T-helper 2 cell treated with Interferon-gamma antibody and Interleukin-4, amounts not matched to agents 100 ng/mL and 5 ng/mL, for 36 hours (primary cell): ENCODE results near the gene MTIF3. TPM values are rescaled to one million over a fixed set of nuclear protein-coding genes. Genes with fewer than 3 reads are reported as not detected.

Experiments
- intact Hi-C: fragments of 100-400 bp; cut with micrococcal nuclease; formaldehyde crosslinking; loops from one replicate; pipeline ENCODE4 v1.15.1; 2023
- total RNA-seq: library from RNA; stranded (reverse); gene quantifications from 2 replicates; pipeline ENCODE4 v1.2.3, GENCODE V29; 2022

MTIF3 gene, protein sequence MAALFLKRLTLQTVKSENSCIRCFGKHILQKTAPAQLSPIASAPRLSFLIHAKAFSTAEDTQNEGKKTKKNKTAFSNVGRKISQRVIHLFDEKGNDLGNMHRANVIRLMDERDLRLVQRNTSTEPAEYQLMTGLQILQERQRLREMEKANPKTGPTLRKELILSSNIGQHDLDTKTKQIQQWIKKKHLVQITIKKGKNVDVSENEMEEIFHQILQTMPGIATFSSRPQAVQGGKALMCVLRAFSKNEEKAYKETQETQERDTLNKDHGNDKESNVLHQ
- 41.1 and 42.3 TPM in 2 replicates for total RNA-seq

DNA sequence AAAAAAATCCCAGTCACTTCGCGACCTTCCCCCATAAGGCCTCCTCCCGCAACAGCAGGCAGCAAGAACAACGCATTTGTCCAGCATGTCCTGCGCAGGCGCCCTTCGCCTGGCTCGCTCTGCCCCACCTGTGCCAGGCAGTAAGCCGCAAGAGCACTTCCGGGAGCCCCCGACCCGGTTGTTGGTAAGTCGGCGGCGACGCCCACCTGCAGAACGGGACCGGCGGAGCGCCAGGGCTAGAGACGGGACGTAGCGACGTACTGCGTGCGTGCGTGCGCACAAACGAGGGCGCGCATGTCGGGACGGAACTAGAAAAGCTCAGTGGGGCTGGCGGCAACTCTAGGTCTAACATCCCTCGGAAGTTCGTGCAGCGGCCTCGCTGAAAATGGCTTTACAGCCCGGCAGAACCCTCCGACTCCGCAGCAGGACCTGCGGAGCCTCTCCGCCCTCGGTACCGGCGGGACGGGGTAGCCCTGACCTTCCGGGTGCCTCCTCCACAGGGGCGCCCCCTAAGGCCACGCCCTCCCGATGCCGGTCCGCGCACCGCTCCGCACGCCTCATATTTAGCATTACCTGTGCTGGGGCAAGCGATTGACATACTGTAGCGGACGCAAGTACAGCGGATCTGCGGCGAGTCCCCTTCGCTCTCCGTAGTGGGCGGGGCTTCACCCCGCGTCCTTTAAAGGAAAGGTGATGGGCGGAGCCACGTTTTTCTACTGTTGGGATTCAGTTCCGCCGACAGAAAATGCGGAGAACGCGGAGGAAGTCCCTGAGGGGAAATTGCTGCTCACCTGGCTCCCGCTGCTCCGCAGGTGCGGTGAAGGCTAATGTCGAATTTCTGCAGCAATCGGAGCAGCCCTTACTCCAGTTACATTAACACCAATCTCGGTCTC, at the start of gene MTIF3:
Gene MTIF3 (minus strand): TSS at position 629 of the 893 bp plus-strand sequence. CDS start 10,116 bp downstream, outside the sequence.
- intact Hi-C loops: loop anchor here (1.0 to 10.0 kb wide), 7 partner anchors 24 to 1265 kb away; partner anchors contain the start of genes PAN3, POLR1D, RPL21 and SLC46A3

DNA sequence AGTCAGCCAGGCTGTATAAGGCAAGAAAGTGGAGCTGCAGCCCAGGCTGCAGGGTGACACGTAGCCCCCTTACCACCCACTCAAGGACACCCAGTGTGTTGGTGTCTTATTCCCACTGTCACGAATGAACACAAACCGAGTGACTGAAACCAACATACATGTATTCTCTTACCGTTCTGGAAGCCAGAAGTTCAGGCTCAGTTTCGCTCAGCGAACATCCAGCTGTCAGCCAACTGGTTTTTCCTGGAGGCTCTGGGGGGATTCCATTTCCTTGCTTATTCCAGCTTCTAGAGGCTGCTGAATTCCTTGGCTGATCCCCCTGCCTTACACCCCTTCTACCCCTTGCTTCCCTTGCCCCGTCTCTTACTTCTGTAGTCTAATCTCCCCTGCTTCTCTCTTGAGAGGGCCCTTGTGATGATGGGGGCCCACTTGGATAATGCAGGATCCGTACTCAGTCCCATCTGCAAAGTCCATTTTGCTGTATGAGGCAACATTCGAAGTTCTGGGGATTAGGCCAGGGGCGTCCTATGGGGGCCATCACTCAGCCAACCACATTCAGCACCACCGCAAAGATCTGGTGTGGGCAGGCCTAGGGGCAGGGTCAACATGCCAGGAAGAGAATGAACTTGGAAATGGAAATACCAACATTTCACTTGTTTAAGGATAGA, 47.3 kb upstream of the MTIF3 start:
- intact Hi-C loops: no loop called here

DNA sequence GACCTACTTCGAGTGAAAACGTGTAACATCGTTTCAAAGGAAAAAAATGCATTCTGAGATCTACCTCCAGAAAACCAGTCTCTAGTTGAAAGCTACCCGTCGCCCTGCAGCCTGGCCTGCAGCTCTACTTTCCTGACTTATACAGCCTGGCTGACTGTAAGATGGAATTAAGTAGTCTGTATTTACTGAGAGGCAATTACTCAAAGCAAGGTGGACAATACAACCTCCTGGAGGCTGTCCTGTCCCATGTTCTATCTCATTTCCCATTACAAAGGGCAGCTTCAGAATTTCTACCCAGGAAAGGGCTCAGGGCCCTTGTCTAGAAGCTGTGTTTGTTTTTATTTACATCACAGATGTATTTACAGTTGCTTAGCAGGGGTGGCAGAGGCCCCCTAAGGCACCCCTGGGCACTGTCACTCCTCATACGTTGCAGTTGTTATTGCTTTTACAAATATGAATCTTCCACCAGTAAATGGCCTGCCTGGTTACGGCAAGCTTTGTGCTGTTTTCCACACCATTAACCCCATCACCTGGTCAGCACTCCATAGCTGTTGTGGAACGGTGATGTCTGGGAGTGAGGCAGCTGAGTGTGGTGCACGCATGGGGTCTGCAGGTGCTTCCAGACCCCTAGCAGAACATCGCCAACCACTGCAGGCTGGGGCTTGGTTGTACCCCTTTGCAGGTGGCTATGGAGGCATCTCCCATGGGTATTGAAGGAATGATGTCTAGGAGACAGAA, 46.3 kb upstream of the MTIF3 start:
- intact Hi-C loops: no loop called here

DNA sequence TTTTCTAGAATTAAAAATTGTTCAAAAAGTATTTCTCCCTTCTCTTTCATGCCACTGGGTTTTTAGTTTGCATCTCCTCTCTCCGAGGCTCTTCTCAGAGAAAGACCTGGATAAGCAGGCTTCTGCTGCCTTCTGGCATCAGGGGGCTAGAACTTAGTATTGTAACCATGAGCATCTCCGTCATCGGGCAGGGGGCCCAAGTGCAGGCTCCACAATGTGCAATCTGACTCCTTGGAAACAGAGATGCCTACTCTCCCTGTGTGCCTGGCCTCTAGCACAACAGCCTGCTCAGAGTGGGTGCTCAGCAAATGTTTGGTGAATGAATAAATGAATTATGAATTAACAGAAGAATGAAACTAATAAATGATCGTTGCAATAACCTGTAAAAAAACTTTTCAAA, 45.6 kb upstream of the MTIF3 start:
- intact Hi-C loops: no loop called here

DNA sequence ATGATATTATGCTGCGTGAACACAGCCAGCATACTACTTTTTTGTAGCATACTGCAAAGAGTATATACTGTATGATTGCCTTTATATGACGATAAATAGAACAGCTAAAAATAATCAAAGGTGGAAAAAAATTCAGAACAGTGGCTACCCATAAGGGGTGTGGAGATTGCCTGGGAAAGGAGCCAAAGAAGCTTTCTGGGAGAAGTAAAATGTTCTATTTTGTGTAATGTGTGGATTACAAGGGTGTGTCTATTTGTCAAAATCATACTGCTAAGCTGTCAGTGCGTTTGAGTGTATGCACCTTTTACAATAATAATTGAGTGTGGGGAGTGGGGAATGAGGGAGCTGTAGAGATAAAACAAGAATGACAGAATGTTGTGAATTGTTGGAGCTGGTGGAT, 45.2 kb upstream of the MTIF3 start:
- intact Hi-C loops: no loop called here

DNA sequence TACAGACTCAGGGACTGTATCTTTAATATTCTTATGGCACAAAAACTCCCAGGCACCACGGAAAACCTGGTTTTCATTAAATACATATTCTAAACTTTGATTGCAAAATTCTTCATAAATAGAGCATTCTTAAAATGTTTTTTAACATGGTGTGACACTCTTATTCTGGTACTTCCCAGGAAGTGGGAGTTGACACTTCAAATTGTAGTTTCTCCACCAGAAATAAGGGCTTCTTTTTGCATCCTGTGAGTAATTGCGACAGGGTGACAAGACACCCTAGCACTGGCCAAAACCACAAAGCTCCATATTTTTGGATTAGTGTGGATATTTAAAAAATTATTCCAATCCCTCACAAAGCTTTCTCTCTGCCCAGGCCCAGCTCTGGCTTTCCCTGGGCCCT, 43.6 kb upstream of the MTIF3 start:
- intact Hi-C loops: no loop called here

DNA sequence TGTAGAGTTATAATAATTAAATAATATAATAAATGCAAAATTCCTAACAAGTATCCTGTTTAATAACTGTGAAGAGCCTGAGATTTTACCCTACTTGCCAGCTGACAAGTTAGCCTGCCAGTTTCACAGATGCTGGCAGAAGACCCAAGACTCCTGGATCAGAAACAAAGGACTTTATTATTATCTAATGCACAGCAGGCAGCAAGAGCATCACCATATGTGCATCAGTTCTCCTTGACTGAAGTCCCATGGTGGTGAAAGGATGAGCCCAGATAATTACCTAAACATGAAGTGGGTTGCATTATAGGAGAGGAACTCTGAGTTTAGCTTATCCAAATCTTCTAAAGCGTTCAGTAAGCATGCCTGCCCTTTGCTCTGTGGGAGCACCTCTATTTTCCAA, 39.1 kb upstream of the MTIF3 start:
- intact Hi-C loops: no loop called here

DNA sequence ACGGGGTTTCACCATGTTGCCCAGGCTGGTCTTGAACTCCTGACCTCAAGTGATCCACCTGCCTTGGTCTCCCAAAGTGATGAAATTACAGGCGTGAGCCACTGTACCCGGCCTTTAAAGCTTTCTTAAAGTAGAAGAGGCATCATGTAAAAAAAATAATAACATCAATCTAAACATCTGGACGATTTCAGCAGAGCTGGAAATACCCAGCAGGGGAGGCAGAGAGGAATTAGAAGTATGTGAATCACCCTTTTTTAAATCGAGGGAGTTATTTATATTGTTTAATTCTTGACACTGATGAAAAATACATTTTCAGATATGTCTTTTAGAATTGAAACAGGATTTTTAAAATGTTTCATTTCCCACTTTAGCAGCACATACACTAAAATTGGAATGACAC, 37.4 kb upstream of the MTIF3 start:
- intact Hi-C loops: no loop called here

DNA sequence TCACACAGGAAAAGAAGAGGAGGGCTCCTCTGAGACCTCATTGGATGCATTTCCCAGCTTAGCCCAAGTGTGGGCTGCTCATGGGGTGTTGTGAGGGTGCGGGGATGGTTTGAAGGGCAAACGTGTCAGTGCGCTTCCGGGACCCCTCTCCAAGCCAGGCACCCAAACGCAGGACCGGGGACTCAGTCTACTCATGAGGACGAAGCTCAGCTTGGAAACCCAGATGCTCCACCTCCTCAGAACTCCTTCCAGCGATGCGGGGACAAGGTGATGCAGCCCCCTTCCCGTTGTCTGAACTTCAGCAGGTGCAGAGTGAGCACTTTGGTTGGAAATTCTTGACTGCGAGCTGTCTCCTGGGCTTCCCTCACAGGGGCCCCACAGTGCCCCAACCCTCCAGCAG, 33.1 kb upstream of the MTIF3 start:
- intact Hi-C loops: no loop called here

DNA sequence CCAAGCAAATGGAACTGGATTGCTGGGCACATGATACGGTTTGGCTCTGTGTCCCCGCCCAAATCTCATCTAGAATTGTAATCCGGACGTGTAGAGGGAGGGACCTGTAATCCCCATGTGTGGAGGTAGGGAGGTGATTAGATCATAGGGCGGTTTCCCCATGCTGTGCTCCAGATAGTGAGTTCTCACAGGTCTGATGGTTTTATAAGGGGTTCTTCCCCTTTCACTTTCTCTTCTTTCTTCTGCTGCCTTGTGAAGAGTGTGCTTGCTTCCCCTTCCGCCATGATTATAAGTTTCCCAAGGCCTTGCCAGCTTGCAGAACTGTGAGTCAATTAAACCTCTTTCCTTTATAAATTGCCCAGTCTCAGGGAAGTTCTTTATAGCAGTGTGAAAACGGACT, 32.6 kb upstream of the MTIF3 start:
- intact Hi-C loops: no loop called here

DNA sequence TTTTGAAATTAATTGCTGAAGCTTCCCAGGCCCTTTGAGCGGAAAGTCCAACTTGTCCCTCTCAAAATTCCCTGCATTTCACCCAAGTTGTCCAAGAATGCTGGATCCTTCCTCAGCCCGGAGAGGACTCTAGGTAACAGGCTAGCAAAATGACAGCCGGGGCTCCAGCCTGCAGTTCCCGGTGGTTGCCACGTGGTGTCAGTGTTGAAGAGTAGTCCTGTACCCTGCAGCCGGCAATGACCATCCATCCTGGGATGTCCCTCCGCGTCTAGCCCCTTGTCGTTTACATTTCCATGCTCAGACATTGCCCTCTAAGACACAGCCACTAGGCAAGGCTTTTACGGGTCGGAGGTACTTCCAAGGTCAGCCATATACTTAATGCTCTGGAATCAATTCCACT, 31.4 kb upstream of the MTIF3 start:
- intact Hi-C loops: no loop called here

DNA sequence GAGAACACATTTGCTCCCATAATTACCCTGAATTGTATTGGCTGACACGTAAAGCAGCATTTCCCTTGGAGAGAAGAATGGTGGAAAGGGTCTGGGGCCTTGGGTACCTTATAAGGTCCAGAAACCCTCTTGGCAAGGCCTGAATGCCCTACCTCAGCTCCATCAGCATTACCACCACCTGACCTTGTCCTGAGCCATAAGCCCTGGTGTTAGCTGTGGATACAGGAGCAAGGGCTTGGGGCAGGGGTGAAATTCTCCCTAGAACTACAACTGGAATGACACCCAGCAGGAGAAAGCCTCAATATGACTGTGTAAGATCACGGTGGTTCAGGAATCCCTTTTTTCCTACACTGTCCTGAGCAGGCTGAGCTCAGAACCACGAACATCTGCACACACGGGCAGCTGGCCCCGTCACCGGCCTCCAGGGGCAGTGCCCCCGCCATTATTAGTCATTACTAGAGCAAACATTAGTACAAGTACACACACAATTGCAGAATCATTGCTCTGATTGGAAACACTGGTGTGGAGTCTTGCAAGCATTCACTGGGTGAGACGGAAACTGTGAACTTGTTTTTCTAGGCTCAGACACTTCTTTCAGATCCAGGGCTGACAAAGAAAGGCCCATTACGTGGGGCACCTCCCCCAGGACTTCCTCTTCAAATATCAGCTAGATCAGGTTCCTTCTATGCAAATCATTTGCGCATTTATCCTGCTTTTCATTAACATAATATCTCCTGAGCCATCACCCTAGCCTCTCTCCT, 26.8 kb upstream of the MTIF3 start:
- intact Hi-C loops: no loop called here

DNA sequence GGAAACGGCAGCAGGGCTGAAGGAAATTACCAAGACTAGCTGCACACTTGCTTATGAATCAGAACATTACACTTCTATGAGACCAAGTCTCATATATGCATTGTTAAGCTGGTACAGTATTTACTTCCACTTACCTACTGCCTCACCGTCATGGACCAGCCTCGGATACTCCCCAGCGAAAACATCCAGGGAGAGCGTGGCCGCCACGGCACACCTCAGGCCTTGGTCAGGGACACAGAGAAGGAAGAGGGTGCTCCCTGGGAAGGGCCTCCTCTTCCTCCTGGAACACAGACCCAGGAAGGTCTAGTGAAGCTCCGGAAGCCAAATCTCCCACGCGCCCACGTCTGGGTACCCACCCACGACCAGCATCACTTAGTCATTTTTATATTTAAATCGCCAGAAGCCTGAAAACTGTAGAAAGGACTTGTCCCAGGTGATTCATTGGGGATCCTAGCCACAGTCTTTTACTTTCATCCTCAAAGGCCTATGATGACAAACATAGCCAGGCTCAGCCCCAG, 24.4 kb upstream of the MTIF3 start:
- intact Hi-C loops: no loop called here

DNA sequence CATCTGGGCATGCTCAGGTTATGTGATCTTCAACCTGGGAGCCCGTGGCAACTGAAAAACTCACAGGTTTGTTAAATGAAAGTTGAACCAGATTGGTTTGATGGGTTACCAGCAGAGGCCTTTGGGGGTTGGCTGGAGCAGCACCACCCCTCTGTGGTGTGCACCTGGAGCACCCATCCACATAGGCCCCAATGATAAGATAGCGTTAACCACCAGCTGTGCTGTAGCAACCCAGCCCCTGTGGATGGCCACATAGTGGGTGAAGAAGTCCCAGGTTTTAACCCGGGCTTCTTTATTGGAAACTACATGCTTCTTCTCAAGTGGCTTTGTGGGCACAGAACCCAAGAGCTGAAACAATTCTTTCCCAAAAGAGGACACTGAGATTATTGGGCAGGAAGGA, 22.6 kb upstream of the MTIF3 start:
- intact Hi-C loops: no loop called here

DNA sequence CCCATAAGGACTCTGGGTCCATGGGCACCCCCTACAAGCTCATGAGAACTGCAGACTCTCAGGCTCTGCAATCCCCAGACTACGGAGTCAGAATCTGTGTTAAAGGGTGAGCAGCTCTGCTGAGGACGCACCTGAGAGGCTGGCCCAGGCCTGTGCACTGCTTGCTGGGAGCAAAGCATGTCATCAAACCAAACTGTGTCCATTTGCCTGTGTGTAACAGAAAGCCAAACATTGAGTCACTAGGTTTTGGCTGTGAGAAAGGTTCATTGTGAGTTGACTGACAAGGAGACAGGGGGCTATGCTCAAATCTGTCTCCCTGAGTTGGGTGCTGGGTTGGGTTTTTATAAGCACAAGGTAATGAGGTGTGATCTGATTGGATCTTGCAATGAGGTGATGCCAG, 22.1 kb upstream of the MTIF3 start:
- intact Hi-C loops: no loop called here

DNA sequence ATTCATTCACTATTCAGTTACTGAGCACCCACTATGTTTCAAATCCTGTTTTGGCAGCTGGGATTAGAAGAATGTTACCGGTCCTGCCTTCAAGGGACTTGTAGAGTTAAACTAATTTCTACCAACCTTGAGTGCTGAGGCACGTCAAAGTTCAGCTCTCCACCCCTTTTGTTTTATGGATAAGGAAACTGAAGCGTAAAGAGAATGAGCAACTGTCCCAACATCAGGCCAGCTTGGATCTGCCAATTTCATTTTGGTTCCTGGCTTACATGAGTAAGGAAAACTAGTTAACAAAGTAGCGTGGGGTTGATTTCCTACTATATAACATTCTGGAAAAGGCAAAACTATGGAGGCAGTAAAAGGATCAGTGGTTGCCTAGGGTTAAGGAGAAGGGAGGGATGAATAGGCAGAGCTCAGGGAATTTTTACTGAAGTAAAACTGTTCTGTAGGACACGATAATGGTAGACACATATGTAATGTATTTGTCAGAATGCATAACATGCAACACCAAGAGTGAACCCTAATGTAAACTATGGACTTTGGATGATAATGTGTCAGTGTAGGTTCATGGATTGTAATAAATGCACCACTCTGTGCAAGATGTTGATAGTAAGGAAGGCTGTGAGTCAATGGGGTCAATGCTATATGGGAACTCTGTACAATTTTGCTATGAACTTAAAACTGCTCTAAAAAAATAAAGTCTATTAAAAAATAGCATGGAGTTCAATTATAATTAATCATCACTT, 19.9 kb upstream of the MTIF3 start:
- intact Hi-C loops: no loop called here

DNA sequence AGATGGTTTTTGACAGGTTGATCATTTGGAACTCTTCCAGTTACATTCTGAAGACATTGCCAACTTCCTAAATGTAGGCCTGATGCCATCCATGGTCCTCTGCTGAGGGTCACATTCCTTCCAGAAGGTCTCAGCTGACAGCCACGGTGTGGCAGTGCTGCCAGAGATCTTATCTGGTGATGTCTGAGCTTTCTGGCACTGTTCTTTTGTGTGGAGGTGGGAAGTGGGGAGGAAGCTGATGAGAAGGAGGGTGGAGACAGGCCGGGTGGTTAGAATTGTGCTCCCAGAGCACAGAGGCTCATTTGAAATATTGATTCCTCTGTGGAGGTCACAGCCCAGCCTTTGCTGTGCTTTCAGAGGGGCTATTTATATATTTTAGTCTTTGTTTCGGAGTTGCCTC, 16.1 kb upstream of the MTIF3 start:
- intact Hi-C loops: no loop called here

DNA sequence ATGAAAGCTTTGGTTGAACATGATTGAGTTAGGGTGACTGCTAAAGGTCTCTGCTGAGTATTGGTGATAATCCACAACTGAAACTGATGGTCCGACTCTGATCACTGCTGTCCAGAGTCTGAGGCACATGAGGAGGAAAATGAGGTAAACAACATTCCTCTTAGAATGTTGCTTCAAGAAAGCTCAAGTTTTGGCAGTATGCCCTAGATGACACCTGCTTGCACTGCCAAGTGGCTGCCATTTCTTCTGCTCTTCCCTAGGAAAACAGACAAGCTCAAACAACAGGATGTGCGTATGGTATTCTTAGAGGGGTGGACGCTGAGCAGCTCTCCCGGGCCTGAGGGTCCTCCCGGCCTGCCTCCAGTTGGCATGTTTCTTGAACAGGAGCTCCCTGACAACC, 15.2 kb upstream of the MTIF3 start:
- intact Hi-C loops: no loop called here

DNA sequence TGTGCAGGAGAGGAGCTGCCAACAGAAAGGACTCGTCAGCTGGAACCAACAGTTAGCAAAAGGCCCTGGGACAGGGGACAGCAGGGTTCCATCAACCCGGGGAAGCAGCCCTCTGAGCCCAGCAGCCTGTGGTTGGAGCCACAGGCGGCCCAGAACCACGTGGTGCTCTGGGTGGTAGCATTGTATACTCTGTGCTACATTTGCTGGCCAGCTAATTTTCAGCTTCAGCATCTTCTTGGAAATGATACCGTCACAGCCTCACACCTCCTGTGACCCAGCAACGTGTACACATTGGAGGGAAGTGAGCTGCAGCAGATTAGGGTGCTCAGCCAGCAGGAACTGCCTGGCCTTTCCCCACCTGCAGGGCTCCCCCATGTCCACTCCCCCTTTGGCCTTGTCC, 13.1 kb upstream of the MTIF3 start:
- intact Hi-C loops: no loop called here
